HG03045 (cell line): ENCODE measurements around the gene CHMP6.
"Not testable (repeated sequence)": the region's sequence is repeated elsewhere in the genome, so short reads cannot be mapped to it uniquely, and the experiment has no call there.

Experiments used
- ATAC-seq: cut with Tn5 transposase; IDR thresholded peaks from one replicate; pipeline ENCODE4 v1.9.1; 2021; ENCODE audit warnings: mild to moderate bottlenecking, moderate library complexity; ENCODE audit not compliant: unreplicated experiment

The CHMP6 gene

GRCh38 chr17:81027591-81028505, 36.2 kb downstream of the CHMP6 start:
- ATAC-seq = no peak

- ATAC-seq = no peak
Measured at GRCh38 chr17:81028506-81028858, 36.8 kb downstream of the CHMP6 start.

- ATAC-seq = no peak
Measured at GRCh38 chr17:81029859-81030258, 38.2 kb downstream of the CHMP6 start.

- ATAC-seq = not testable (repeated sequence)
Measured at GRCh38 chr17:81030312-81030711, 38.7 kb downstream of the CHMP6 start.

GRCh38 chr17:81030741-81031565, 39.3 kb downstream of the CHMP6 start:
- ATAC-seq = no peak

GRCh38 chr17:81031566-81032550, 40.2 kb downstream of the CHMP6 start:
- no peak for ATAC-seq

- no peak for ATAC-seq
Measured at GRCh38 chr17:81032641-81033480, 41.2 kb downstream of the CHMP6 start.

- ATAC-seq = no peak
Measured at GRCh38 chr17:81033535-81034167, 42.0 kb downstream of the CHMP6 start.

- no peak for ATAC-seq
Measured at GRCh38 chr17:81034168-81034777, 42.6 kb downstream of the CHMP6 start.

GRCh38 chr17:81034779-81035520, 43.3 kb downstream of the CHMP6 start, which contains the start of gene BAIAP2:
Gene BAIAP2, plus strand, starts transcription at chr17:81035151. Its CDS starts 104 bp downstream, at chr17:81035255.
- ATAC-seq = peak; percentile 59

GRCh38 chr17:81035521-81036196, 44.0 kb downstream of the CHMP6 start:
- no peak for ATAC-seq

- no peak for ATAC-seq
Measured at GRCh38 chr17:81036197-81036941, 44.7 kb downstream of the CHMP6 start.

GRCh38 chr17:81037026-81037797, 45.6 kb downstream of the CHMP6 start:
- no peak for ATAC-seq

GRCh38 chr17:81037798-81038733, 46.4 kb downstream of the CHMP6 start:
- ATAC-seq = no peak

- ATAC-seq = no peak
Measured at GRCh38 chr17:81039096-81039495, 47.5 kb downstream of the CHMP6 start.
